Stimulated activated CD8-positive, alpha-beta memory T cell treated with anti-CD3 and anti-CD28 coated beads, Interleukin-12 subunit alpha, Interleukin-12 subunit beta, amount 100 ng/mL, for 24 hours (primary cell): Measurements from ENCODE around the gene GULP1.

Experiments used
- DNase-seq: peaks from one replicate; pipeline ENCODE4 v3.0.0-alpha.2; 2020; ENCODE audit errors: extremely low read depth

The GULP1 gene

GRCh38 chr2:188471166-188471565, 179.5 kb downstream of the GULP1 start:
- DNase-seq = no peak

GRCh38 chr2:188473306-188473705, 181.6 kb downstream of the GULP1 start:
- DNase-seq = no peak

- no peak for DNase-seq
Observed at GRCh38 chr2:188474316-188474715, 182.6 kb downstream of the GULP1 start.

GRCh38 chr2:188475945-188476344, 184.3 kb downstream of the GULP1 start:
- DNase-seq = no peak

GRCh38 chr2:188477564-188478103, 186.0 kb downstream of the GULP1 start:
- DNase-seq = no peak

GRCh38 chr2:188478724-188479123, 187.1 kb downstream of the GULP1 start:
- no peak for DNase-seq

GRCh38 chr2:188481474-188481873, 189.8 kb downstream of the GULP1 start:
- no peak for DNase-seq

GRCh38 chr2:188485496-188485895, 193.8 kb downstream of the GULP1 start:
- DNase-seq = no peak

GRCh38 chr2:188492751-188493150, 201.1 kb downstream of the GULP1 start:
- DNase-seq = no peak

GRCh38 chr2:188494906-188495305, 203.2 kb downstream of the GULP1 start:
- DNase-seq = no peak

GRCh38 chr2:188495969-188496431, 204.3 kb downstream of the GULP1 start:
- DNase-seq = no peak

- DNase-seq = no peak
Observed at GRCh38 chr2:188497726-188498125, 206.1 kb downstream of the GULP1 start.

GRCh38 chr2:188503975-188504374, 212.3 kb downstream of the GULP1 start:
- no peak for DNase-seq

GRCh38 chr2:188506843-188507242, 215.2 kb downstream of the GULP1 start:
- DNase-seq = no peak

GRCh38 chr2:188511346-188511745, 219.7 kb downstream of the GULP1 start:
- DNase-seq = no peak

- DNase-seq = no peak
Observed at GRCh38 chr2:188512456-188512855, 220.8 kb downstream of the GULP1 start.

- DNase-seq = no peak
Observed at GRCh38 chr2:188515918-188516317, 224.2 kb downstream of the GULP1 start.

- DNase-seq = no peak
Observed at GRCh38 chr2:188517549-188518215, 226.0 kb downstream of the GULP1 start.

GRCh38 chr2:188518381-188518780, 226.7 kb downstream of the GULP1 start:
- DNase-seq = no peak

GRCh38 chr2:188519136-188519535, 227.5 kb downstream of the GULP1 start:
- DNase-seq = no peak

GRCh38 chr2:188522517-188522916, 230.8 kb downstream of the GULP1 start:
- no peak for DNase-seq

- no peak for DNase-seq
Observed at GRCh38 chr2:188523919-188524318, 232.2 kb downstream of the GULP1 start.

- no peak for DNase-seq
Observed at GRCh38 chr2:188524519-188525113, 232.9 kb downstream of the GULP1 start.
